Measurements from ENCODE around the gene RAPGEF4.

DNA sequence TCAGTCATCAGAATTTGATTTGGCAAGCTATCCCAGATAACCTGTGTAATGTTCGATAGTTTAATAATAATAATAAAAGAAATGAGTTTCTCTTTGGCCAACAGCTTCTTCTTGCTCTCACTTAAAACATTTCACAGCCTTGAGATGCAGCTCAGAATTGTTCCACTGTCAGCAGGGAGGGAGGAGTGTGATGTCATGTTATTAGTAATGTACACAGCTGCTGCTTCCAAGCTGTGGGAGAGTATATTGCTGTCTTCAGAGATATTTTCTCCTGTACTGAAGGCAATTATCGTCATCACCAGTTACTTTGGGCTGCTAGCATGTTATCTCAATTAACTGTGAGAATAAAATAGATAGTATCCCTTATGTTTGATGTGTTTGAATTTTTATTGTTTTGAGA lies 193.1 kb downstream of the RAPGEF4 start:
- TF ChIP-seq NFXL1 (CRISPR knock-in tag; IDR thresholded peaks at IDR 0.05): no peak
- TF ChIP-seq HDGF (IDR thresholded peaks at IDR 0.05): no peak
- TF ChIP-seq ZNF232 (CRISPR knock-in tag; IDR thresholded peaks at IDR 0.05): no peak
- TF ChIP-seq U2AF2 (optimal IDR thresholded peaks at IDR 0.05; ENCODE audit: low read depth, low read length): no peak
- no peak for TF ChIP-seq EZH2 (IDR thresholded peaks at IDR 0.05; ENCODE audit: borderline replicate concordance, low read depth, low read length)
- TF ChIP-seq POLR2AphosphoS2 (IDR thresholded peaks at IDR 0.05; ENCODE audit: low read length): no peak
- TF ChIP-seq CBFB (CRISPR knock-in tag; IDR thresholded peaks at IDR 0.05): no peak
- TF ChIP-seq, protein P1, sequence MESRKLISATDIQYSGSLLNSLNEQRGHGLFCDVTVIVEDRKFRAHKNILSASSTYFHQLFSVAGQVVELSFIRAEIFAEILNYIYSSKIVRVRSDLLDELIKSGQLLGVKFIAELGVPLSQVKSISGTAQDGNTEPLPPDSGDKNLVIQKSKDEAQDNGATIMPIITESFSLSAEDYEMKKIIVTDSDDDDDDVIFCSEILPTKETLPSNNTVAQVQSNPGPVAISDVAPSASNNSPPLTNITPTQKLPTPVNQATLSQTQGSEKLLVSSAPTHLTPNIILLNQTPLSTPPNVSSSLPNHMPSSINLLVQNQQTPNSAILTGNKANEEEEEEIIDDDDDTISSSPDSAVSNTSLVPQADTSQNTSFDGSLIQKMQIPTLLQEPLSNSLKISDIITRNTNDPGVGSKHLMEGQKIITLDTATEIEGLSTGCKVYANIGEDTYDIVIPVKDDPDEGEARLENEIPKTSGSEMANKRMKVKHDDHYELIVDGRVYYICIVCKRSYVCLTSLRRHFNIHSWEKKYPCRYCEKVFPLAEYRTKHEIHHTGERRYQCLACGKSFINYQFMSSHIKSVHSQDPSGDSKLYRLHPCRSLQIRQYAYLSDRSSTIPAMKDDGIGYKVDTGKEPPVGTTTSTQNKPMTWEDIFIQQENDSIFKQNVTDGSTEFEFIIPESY (CRISPR knock-in tag; IDR thresholded peaks at IDR 0.05): no peak
- TF ChIP-seq POLR2AphosphoS5 (IDR thresholded peaks at IDR 0.05; ENCODE audit: control insufficient read depth, insufficient read depth, low read depth, low read length): no peak
- TF ChIP-seq CBX5 (IDR thresholded peaks at IDR 0.05; ENCODE audit: borderline replicate concordance, low read depth): no peak
- no peak for TF ChIP-seq CEBPG (CRISPR knock-in tag; IDR thresholded peaks at IDR 0.05)
- no peak for TF ChIP-seq CEBPG (tag; conservative IDR thresholded peaks at IDR 0.05 in 1 of 2, IDR thresholded peaks at IDR 0.05 in 1 of 2)
- TF ChIP-seq, protein P2, sequence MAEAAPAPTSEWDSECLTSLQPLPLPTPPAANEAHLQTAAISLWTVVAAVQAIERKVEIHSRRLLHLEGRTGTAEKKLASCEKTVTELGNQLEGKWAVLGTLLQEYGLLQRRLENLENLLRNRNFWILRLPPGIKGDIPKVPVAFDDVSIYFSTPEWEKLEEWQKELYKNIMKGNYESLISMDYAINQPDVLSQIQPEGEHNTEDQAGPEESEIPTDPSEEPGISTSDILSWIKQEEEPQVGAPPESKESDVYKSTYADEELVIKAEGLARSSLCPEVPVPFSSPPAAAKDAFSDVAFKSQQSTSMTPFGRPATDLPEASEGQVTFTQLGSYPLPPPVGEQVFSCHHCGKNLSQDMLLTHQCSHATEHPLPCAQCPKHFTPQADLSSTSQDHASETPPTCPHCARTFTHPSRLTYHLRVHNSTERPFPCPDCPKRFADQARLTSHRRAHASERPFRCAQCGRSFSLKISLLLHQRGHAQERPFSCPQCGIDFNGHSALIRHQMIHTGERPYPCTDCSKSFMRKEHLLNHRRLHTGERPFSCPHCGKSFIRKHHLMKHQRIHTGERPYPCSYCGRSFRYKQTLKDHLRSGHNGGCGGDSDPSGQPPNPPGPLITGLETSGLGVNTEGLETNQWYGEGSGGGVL (CRISPR knock-in tag; IDR thresholded peaks at IDR 0.05): no peak

Data from K562 (cell line).